RPMI8226 (cell line): ENCODE measurements around the gene ZNF142.
A peak's percentile ranks its signal among the peaks of the same experiment; 100 is the strongest.

Experiments used
- DNase-seq: peaks from one replicate; pipeline ENCODE4 v3.0.0-alpha.2; 2015

The ZNF142 gene

GRCh38 chr2:218648787-218649100 lies 10.7 kb downstream of the ZNF142 start:
- no peak for DNase-seq

- peak; percentile 57 for DNase-seq
Observed at GRCh38 chr2:218648088-218648786, 11.2 kb downstream of the ZNF142 start.

GRCh38 chr2:218645126-218645525 lies 14.3 kb downstream of the ZNF142 start:
- DNase-seq: no peak

- no peak for DNase-seq
Observed at GRCh38 chr2:218644721-218645120, 14.7 kb downstream of the ZNF142 start.

DNA sequence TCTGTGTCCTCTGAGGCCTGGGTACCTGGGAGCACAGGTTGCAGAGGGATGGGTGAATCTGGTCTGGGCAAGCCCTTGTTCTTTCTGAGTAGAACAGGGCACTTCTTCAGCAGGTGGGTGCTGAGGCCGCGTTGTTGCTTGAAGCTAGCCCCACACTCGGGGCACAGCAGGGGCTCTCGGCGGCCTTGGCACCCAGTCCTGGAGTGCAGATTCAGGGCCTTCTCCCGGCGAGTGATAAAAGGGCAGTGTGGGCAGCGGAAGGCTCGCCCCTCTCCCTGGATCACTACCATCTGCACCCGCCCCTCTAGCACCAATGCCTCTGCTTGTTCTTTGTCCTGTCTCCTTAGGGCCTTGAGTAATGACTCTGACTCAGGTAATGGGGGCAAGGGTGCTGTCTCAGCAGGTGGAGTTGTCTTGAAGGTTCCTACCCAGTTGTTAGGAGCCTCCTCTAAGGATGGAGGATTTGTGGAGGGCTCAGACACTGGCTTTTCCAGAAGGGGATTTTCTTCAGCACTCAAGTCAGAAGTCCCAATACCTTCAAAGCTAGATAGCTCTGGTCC lies 15.6 kb downstream of the ZNF142 start:
- no peak for DNase-seq

DNA sequence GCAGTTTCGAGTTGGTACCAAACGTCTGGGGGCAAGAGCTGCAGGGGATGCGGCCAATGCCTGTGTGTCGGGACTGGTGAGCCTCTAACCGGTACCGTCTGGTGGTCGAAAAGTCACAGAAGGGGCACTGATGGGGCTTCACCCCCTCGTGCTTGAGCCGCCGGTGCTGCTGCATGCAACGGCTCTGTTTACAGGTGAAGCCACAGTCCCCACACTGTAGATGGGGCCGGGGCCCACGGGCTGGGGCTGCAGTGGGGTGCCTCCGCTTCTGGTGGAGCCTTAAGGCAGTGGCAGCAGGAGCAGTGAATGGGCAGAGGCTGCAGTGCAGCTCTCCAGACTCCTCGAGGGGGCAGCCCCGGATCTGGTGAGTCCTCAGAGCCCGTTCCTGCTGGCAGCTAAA lies 16.6 kb downstream of the ZNF142 start:
- no peak for DNase-seq

DNA sequence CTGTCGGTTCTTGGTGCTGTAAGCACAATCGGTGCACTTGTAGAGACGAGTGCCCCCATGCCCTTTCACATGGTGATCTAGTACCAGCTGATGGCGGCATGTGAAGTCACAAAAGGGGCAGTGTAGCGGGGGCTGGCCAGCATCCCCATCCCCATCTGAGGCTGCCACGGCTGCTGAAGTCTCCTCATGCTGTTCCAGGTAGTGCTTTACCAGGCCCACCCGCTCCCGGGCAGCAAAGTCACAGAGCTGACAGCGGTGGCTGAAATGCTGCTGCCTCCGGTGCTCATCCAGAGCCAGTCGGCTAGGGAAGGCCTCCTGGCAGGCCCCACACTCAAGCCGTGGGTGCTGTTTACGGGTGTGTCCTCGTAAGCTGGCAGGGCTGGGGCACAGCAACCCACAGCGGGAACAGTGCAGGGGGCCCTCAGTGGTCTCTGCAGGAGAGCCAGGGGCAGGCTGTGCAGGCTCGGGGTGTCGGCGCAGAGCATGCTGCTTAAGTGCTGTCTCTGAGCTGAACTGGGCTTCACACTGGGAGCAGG lies 17.2 kb downstream of the ZNF142 start:
- no peak for DNase-seq

DNA sequence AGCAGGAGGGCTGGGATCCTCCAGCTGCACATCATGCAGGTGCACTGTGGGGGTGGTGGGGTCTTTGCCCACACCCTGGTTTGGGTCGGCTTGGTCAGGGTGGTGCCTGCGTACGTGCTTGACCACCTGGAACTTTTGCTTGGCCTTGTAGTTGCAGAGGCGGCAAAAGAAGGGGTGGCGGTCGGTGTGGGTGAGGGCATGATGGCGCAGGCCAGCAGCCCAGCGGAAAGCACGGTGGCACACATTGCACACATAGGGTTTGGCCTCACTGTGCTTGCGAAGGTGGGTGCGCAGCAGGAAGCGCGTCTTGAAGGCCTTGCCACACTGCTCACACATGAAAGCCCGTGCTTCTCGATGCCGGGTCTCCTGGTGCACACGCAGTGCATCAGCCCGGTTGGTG lies 21.1 kb downstream of the ZNF142 start:
- no peak for DNase-seq

DNA sequence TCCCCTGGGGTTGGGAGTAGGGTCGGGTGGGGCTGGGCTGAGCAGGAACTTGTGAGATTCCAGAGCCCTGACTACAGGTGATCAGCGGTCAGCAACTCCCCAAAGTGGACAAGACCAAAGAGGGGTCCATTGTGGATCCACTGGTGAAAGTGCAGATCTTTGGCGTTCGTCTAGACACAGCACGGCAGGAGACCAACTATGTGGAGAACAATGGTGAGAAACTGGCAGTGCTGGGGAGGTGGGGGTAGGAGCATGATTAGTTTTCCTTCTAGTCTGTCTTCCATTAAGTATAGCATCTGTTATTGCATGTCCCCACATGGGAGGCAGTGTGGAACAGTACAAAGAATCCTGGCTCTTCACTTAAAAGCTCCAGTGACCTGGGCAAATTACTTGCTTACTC lies 23.7 kb downstream of the ZNF142 start:
- DNase-seq: no peak

GRCh38 chr2:218631837-218632236 lies 27.6 kb downstream of the ZNF142 start:
- DNase-seq: no peak

DNA sequence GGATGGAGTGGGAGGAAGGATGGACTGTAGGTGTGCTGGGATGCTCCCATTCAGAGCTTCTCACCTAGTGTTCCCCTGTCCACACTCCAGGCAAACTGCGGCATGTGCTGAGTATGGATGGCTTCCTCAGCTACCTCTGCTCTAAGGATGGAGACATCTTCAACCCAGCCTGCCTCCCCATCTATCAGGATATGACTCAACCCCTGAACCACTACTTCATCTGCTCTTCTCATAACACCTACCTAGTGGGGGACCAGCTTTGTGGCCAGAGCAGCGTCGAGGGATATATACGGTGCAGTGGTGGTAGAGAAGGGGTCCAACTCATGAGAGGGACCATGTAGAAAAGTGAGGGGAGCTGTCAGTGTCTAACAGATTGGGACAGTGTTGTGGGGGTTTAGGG lies 31.5 kb downstream of the ZNF142 start:
- no peak for DNase-seq

GRCh38 chr2:218626369-218626768 lies 33.1 kb downstream of the ZNF142 start:
- DNase-seq: no peak

DNA sequence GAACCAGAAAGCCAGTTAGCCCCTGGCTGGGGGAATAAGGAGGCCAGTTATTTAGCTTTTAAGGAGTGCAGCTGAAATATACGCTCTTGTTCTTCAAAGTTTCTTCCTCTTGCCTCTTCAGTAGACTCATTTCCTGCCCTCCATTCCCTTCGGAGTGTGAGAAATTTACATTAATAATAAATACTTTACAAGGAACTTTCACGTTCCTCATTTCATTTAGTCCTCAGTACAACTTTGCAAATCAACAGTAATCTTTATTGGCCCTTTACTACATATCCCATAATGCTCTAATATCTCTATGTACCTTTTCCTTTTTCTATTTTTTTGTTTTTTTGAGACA lies 36.1 kb downstream of the ZNF142 start:
- no peak for DNase-seq

- DNase-seq: peak; percentile 47
Observed at GRCh38 chr2:218622606-218623365, 36.6 kb downstream of the ZNF142 start.

- DNase-seq: no peak
Observed at GRCh38 chr2:218621007-218621406, 38.4 kb downstream of the ZNF142 start.

DNA sequence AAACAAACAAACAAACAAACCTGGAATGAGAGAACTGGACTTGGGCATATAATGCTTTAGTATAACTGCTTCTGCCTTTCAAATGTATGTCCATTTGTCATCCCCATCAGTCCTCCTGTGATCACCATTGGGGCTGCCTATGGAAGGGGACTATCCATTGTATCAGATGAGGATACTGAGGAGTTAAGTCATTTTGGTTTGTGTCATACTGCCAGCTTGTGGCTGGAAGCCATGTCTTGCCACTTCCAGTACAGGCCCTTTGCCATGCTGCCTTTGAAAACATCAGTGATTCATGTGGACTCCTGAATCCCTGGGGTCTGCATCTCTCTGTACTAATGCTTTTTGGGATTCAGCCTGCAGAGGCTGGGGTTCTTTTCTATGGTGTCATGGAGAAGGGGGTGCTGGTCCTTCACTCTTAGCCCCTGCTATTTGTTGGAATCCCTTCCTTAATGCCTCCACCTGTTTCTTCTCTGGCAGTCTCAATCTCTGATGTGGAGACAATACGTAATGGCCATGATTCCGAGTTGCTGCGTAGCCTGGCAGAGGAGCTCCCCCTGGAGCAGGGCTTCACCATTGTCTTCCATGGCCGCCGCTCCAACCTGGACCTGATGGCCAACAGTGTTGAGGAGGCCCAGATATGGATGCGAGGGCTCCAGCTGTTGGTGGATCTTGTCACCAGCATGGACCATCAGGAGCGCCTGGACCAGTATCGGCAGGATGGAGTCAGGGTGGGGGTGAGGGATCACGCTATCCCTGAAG lies 41.1 kb downstream of the ZNF142 start:
- DNase-seq: no peak

DNA sequence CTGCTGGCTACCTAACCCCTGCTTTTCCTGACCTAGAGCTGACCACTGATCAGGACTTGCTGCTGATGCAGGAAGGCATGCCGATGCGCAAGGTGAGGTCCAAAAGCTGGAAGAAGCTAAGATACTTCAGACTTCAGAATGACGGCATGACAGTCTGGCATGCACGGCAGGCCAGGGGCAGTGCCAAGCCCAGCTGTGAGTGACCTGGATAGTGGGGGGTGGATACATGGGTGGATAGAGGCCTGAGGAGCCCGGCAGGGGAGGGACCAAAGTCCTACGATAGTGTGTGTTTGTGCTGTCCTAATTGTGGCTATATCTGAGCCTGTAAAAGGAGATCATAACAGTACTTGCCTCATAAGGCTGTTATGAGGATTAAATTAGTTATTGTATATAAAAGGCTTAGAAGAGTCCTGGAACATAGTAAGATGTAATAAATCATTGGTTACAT lies 43.5 kb downstream of the ZNF142 start:
- DNase-seq: no peak

GRCh38 chr2:218607436-218608115 lies 51.8 kb downstream of the ZNF142 start, which contains the start of gene PLCD4:
Gene PLCD4 (plus strand): TSS chr2:218607899. CDS start chr2:218615740, 7,841 bp downstream.
- no peak for DNase-seq

- no peak for DNase-seq
Observed at GRCh38 chr2:218605432-218605831, 54.0 kb downstream of the ZNF142 start.
